Measurements from ENCODE around the gene ARMC12.
"Not testable (repeated sequence)": the region's sequence is repeated elsewhere in the genome, so short reads cannot be mapped to it uniquely, and the experiment has no call there.

ARMC12 gene, protein sequence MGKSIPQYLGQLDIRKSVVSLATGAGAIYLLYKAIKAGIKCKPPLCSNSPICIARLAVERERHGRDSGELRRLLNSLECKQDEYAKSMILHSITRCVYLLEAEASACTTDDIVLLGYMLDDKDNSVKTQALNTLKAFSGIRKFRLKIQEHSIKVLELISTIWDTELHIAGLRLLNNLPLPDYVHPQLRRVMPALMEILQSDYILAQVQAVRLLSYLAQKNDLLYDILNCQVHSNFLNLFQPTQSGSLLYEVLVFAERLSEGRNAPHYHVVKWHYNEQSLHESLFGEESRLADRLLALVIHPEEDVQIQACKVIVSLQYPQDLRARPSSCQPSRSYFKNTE

DNA sequence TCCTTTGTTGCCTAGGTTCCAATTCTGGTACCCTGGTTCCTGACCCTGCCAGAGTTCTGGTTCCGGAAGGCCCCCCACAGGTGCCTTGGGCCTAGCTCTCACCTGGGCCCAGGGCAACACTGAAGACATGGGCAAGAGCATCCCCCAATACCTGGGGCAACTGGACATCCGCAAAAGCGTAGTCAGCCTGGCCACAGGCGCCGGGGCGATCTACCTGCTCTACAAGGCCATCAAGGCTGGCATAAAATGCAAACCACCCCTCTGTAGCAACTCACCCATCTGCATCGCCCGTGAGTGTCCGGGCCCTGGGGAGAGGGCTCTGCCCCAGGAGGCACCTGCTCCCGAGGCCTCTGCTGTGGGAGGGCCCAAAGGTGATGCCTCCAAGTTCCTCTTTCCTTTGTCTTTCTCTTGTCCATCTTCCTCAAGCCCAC is at the start of gene ARMC12:
ARMC12 (plus strand) TSS at position 51 of the 431 bp plus-strand sequence; CDS start at position 128, 77 bp downstream.
- DNase-seq (ENCODE audit: low read depth in 2 of 2): no peak

DNA sequence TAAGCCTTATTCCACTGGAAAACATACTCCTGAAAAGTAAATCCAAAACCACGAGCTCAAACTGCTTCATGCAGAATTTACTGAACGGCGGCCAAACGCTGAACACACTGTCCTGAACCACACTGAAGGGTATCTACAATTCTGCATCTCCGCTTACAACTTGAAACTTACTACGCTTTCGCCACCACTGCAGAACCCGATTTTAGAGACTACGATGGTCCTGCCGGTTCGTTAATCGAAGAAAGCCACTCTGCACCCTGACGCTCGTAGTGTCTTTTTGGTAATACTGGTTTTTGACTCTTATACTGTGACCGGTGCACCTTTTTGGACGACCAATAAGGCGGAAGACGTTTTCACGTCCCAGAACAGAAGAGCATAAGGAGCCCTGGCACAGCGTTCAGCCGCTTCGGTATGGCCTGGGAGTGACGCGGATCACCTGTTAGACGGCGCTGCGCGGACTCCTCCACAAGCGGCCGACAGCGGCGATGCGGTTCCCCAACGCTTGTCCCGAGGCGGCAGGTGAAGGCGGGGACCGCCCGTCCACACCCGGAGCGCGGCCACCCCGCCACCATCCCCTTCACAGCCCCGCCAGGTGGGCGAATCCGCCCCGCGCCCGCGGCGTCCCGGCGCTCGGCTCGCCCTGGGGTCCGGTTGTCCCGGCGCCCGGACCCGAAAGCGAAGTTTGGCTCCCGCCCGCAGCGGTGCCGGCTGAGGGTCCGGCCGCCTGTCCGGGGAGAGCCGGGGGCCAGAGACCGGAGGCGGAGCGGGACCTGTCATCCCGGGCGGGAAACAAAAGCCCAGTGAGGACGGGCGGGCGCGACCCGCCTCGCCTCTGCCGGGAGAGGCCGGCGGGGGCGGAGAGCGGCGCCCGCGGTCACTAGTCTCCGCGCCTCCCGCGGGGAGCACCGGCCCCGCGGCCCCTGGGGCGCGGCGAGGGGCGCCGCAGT is 48.9 kb upstream of the ARMC12 start:
- peak; percentile 27 to 38 for DNase-seq (ENCODE audit: low read depth in 2 of 2)

DNA sequence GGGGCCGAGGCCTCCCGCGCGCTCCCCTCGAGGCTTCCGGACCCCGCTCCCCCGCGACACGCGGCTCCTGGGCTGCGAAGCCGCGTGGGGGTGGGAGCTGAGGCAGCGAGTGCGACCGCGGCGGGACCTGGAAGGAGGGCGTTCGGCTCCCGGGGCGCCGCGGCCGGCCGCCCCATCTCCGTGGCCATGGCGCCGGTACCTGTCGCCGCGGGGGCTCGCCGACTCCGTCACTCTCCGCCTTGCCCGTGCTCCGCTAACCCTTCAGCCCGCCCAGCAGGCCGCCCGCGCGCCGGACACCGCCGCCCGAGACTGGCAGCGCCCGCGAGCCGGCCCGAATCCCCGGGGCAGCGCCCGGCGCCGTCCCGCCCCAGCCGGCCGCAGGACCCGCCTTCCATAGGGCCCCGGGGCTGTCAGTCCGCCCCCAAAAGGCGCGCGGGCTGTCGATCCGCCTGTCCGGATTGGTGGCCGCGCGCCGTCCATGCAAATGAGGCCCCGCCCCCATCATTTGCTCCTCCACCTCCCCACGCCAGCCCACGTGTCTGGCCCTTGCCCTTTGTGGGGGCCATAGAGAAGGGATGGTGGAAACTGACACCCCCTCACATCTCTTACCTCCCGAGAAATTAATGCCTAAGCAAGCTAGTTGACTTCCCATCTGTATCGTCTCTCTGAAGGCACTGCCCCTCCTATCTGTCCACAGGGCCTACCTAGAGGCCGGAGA is 48.1 kb upstream of the ARMC12 start, which contains the start of gene FKBP5:
FKBP5 (minus strand) TSS at position 311 of the 718 bp plus-strand sequence. CDS start 46,091 bp downstream, outside the sequence.
- DNase-seq (ENCODE audit: low read depth in 2 of 2): peak; percentile 72 to 87

DNA sequence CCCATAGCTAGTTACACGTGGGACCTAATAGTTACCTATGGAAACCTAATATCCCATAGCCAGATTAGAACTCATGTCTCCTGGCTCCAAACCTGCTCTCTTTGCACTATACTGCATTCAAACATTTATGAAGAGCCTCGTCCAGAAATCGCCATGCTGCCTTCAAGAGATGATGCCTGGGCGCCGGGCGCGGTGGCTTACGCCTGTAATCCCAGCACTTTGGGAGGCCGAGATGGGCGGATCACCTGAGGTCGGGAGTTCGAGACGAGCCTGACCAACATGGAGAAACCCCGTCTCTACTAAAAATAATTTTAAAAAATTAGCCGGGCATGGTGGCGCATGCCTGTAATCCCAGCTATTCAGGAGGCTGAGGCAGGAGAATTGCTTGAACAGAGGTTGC is 46.8 kb upstream of the ARMC12 start:
- DNase-seq (ENCODE audit: low read depth in 2 of 2): not testable (repeated sequence)

DNA sequence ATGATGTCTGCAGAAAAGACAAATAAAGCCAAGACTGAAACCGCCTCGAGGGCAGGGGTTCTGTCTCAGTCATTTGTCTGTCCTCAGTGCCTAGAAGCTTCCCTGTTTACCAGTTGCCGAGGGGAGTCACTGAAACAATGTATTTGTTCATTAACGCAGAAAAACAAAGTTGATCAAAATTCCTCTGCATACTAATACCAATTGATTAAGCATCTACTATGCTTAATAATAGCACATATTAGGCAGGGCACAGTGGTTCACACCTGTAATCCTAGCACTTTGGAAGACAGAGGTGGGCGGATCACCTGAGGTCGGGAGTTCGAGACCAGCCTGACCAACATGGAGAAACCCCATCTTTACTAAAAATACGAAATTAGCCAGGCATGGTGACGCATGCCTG is 46.3 kb upstream of the ARMC12 start:
- DNase-seq (ENCODE audit: low read depth in 2 of 2): no peak

DNA sequence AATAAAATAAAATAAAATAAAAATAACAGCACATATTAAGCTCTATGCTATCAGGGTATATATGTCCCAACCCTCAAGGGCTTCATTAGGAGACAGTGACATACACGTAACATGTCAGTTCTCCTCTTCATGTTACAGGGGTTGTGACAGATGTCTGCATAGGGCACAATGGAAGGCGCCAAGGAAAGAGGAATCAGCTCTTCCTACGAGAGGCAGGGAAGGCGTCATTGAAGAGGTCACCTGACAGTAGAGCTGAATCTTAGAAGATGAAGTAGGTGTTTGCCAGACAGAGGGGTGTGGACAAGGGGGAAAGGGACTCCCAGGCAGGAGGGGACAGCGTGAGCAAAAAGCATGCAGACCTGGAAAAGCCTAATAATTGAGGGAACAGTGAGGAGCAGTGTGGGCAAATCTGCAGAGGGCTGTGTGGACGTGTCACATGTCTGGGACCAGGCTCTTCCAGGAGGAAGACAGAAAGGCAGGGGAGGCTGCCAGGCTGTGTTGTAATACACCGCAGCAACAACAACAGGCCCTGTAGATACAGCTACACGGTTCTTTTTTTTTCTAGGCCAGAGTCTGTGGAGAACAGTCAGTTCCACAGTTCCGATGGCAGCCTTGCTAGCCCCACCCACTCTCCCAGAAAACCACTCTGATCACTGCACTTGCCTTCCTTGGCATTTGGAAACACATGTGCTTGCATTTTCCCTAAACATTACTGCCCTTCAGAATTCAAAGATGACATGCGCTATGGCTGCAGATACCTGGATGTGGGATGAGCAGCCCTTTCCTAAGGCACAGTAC is 45.6 kb upstream of the ARMC12 start:
- no peak for DNase-seq (ENCODE audit: low read depth in 2 of 2)

DNA sequence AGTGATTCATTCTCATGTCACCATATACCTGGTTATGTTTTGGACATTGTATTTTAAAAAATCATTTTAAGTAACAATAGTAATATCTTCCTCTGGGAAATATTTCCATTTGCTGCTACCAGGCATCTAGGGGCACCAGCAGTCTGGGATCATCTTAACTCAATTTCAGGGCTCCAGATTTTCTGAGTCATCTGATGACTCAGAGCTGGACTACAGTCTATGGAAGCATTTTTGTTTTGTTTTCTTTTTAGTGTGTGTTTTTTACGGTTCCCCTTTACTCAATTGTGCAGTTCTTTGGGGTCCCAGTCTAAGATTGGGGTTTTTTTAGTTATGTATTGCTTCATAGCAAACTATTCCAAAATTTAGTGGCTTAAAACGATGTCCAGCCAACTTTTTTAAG is 42.4 kb upstream of the ARMC12 start:
- DNase-seq (ENCODE audit: low read depth in 2 of 2): no peak

DNA sequence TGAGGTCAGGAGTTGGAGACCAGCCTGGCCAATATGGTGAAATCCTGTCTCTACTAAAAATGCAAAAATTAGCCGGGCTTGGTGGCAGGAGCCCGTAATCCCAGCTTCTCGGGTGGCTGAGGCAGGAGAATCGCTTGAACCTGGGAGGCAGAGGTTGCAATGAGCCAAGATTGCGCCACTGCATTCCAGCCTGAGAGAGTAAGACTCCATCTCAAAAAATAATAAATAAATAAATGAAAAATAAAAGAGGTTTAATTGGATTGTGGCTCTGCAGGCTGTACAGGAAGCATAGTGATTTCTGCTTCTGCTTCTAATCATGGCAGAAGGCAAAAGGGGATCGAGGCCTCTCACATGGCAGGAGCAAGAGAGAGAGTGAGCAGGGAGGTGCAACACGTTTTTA is 38.4 kb upstream of the ARMC12 start:
- DNase-seq (ENCODE audit: low read depth in 2 of 2): not testable (repeated sequence)

DNA sequence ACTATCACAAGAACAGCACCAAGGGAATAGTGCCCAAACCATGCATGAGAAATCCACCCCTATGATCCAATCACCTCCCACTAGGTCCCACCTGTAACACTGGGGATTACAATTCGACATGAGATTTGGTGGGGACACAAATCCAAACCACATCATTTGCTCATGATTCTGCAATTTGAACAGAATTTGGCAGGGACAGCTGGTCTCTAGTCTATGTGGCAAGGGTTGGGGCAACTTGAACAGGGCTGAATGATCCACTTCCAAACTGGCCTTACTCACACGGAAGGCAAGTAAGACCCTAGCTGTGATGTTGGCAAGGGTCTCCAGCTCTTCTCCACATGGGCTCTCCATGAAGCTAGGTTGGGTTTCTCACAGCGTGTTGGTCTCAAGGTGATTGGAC is 38.0 kb upstream of the ARMC12 start:
- DNase-seq (ENCODE audit: low read depth in 2 of 2): no peak

DNA sequence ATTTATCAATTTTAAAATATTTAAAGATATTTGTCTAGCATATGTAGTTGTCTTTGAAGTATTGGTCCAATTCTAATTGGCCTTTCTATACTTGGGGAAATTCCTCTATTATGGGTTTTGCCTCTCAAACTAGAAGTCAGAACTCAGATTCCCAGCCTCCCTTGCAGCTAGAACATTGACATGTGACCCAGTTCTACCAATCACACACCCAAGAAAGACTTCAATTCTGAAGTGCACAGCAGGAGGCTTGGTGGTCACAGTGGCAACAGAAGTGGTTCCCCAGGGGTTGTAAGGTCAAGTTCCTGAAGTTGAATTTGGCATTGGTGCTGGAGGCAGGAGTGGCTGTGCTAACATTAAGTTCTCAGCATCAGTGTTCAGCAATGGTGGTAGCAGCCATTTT is 33.3 kb upstream of the ARMC12 start:
- no peak for DNase-seq (ENCODE audit: low read depth in 2 of 2)

DNA sequence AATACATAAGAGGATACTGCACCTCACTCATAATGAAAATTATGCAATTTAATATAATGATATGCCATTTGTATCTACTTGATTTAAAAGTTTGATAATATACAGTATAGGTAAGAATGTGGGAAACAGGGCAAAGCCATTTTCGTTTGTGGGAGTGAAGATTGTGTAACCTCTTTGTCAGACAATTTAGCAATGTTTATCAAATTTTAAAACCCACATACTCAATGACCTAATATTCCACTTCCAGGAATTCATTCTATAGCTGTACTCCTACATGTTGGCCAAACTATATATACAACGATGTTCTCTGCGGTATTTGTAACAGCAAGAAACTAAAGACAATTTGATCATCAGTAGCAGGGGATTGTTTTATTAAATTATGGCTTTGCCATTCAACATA is 30.4 kb upstream of the ARMC12 start:
- DNase-seq (ENCODE audit: low read depth in 2 of 2): no peak

DNA sequence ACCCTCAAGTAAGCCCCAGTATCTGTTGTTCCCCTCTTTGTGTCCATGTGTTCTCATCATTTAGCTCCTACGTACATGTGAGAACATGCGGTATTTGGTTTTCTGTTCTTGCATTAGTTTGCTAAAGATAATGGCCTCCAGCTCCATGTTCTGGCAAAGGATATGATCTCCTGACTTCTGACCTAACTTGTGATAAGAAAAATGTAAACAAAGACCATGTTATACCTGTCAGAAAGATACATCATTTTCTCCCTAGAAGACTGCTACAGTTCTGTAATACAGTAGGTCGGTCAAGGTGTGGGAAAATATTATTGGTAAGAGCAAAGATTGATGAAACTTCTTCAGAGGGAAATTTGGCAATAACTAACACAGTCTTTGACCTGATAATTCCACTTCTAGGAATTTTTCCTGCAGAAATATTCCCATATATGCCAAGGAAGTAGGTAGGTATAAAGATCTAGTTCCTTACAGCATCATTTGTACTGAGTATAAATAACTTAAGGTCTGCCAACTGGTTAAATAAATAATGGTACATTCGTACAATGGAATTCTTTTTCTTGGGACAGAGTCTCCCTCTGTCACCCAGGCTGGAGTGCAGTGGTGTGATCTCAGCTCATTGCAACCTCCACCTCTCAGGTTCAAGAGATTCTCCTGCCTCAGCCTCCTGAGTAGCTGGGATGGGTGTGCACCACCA is 29.0 kb upstream of the ARMC12 start:
- no peak for DNase-seq (ENCODE audit: low read depth in 2 of 2)

DNA sequence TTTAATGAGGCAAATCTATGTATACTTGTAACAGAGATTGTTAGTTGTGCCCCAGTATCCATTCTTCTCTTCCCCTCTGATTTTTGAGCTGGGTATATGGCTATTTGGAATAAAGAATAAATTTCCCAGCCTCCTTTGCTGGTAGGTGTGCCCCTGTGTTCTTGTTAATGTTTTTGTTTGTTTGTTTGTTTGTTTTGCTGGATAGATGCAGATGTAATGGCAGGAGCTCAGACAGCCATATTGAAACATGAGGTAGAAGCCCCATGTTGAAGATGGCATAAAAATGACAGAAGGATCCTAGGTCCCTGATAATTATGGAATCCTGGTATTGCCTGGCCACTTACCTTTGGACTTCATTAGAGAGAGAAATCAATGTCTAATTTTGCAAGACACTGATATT is 28.2 kb upstream of the ARMC12 start:
- no peak for DNase-seq (ENCODE audit: low read depth in 2 of 2)

DNA sequence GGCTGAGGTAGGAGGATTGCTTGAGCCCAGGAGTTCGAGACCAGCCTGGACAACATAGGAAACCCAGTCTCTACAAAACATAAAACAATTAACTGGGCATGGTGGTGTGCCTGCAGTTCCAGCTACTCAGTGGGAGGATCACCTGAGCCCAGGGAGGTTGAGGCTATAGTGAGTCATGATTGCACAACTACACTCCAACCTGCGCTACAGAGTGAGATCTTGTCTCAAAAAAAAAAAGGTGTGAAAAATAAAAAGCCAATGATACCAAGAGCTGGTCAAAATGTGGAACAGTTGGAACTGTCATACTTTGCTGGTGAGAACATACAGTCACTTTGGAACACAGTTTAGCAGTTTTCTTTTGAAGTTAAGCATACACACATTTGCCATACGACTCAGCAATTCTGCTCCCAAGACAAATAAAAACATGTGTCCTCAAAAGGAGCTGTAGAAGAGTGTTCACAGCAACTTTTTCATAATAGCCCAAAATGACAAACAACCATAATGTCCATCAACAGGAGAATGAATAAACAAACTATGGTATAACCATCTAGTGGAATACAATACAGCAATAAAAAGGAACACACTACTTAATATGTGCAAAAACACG is 26.5 kb upstream of the ARMC12 start:
- no peak for DNase-seq (ENCODE audit: low read depth in 2 of 2)

DNA sequence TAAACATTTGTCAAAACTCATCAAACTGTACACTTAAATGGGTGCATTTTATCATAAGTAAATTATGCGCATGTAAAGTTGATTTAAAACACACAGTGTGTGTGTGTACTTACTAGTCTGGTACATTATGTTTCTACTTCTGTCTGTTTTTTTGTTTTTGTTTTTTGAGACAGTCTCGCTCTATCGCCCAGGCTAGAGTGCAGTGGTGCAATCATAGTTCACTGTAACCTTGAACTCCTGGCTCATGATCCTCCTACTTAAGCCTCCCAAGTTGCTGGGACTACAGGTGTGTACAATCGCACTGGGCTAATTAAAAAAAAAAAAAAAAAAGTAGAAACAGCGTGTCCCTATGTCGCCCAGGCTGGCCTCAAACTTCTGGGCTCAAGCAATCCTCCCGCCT is 25.1 kb upstream of the ARMC12 start:
- no peak for DNase-seq (ENCODE audit: low read depth in 2 of 2)

DNA sequence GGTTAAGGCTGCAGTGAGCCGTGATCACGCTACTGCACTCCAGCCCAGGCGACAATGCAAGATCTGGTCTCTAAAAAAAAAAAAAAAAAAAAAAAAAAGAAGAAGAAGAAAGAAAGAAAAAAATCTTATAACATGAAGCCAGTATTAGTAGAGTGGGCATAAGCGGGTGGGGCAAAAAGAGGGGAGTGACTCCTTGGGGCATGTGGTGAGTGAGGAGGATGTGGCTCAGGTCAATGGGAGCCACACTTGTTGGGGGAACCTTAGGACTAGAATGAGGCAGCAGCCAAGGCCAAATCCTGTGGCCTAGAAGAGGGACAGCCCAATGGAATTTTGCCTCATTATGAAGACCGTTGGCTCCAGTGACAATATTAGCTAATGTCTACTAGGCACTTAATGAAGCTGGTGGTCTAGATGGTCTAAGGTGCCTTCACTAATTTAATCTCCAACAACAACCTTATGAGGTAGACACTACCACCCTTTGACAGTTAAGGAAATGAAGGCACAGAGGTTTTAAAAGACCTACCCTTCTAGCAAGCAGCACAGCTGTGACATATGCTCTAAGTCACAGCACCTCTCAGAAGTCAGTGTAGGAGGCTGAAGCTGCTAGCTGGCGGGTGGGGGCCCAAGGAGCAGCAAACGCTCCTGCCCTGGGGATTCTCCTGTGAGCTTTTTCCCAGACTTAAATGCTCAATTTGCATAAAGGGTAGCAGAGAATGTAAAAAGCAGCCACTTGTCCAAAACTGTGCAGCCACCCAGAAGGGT is 23.6 kb upstream of the ARMC12 start:
- DNase-seq (ENCODE audit: low read depth in 2 of 2): no peak

DNA sequence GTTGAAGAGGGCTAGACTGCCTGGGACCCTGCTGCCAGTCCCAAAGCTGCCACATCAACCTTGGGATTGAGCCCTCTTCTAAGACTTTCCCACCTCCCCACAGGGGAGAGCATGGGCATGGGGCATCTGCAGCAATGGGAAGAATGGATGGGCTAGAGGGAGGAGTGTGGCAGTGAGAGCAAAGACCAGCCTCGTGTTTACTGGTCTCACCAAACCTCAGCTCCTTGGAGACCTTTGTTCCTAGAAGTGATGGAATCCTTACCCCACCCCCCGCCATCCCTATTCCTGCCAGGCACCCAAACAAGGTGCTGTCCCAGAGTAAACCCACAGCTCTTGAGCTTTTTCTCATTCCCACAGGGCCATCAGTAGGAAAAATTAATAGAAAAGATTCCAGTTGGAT is 20.0 kb upstream of the ARMC12 start:
- no peak for DNase-seq (ENCODE audit: low read depth in 2 of 2)

DNA sequence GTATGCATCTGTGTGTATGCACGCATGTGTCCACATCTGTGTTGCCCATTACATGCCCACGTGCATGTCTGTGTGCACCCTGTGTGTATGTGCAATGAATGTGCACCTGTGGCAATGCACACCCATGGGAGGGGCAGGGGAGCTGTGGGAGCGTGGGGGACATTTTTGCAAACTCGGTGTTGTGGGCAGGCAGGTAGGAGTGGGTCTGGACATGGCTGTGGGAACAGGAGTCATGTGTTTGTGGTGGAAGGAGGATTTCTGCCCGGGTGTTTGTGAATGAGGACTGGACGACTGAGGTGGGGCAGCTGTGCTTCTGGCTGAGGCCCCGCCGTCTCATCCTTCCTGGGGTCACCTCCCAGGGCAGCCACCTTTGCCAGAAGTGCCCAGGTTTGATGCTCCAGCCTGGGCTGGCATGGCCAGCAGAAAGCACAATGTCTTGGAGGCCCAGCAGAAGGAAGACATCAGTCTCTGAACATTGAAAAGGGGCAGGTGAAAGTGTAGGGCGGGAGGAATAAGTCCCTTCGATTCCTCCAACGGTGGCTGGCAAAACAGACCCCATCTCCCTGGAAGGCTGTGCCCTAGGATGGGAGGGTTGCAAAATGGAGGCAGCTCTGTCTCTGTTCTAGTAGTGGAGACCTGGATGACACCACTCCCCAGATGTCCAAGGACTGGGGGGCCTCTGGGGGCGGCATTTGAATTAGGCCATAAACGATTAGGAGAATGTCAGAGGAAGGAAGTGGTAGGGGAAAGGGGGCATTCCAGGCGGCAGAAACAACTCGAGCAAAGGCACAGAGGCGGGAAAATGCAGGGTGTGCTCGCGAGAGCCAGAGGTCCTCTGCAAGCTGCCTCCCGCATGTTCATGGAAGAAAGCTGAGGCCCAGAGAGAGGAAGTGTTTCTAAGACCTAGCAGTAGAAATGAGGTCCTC is 19.1 kb upstream of the ARMC12 start:
- DNase-seq (ENCODE audit: low read depth in 2 of 2): no peak

Measured in stimulated activated CD4-positive, alpha-beta T cell treated with anti-CD3 and anti-CD28 coated beads, Interleukin-1b, Interleukin-23, amount 100 ng/mL, for 4 hours (primary cell).